ENCODE data around the gene BNIP5. TPM values are rescaled to one million over a fixed set of nuclear protein-coding genes. Genes with fewer than 3 reads are reported as not detected.

The BNIP5 gene
- total RNA-seq, 1 donor from 2014 or later = 1.2 TPM

GRCh38 chr6:36267731-36268477 lies 68.8 kb downstream of the BNIP5 start:
- no peak for DNase-seq (ENCODE audit: low spot score)

GRCh38 chr6:36266913-36267644 lies 69.6 kb downstream of the BNIP5 start:
- no peak for DNase-seq (ENCODE audit: low spot score)

Other genes starting within 250 kb of the BNIP5 start
- gene MAPK13, start 206.4 kb downstream of the BNIP5 start, total RNA-seq (ENCODE audit: insufficient read depth, low replicate concordance) = 19.3 TPM
- 9.4 TPM for gene BRPF3, start 140.1 kb downstream of the BNIP5 start, total RNA-seq (ENCODE audit: insufficient read depth, low replicate concordance)
- 1.4 TPM for gene PNPLA1, start 66.8 kb downstream of the BNIP5 start, total RNA-seq (ENCODE audit: insufficient read depth, low replicate concordance)
- 0.96 TPM for gene ETV7, start 50.8 kb upstream of the BNIP5 start, total RNA-seq (ENCODE audit: insufficient read depth, low replicate concordance)
- gene PXT1, start 106.0 kb upstream of the BNIP5 start, total RNA-seq (ENCODE audit: insufficient read depth, low replicate concordance) = not detected
- 67.4 TPM for gene KCTD20, start 106.1 kb upstream of the BNIP5 start, total RNA-seq (ENCODE audit: insufficient read depth, low replicate concordance)
- 21.2 TPM for gene STK38, start 210.6 kb upstream of the BNIP5 start, total RNA-seq (ENCODE audit: insufficient read depth, low replicate concordance)